ENCODE data around the gene EEF1G.
"Not testable (repeated sequence)": the region's sequence is repeated elsewhere in the genome, so short reads cannot be mapped to it uniquely, and the experiment has no call there.

Gene EEF1G

GRCh38 chr11:62556108-62556874, 17.4 kb downstream of the EEF1G start:
- DNase-seq (ENCODE audit: low read depth in 3 of 3, low spot score in 1 of 3), result peak; percentile 42 to 67 (median 64)

- DNase-seq (ENCODE audit: low read depth in 3 of 3, low spot score in 1 of 3), result peak in 1 of 3 donors; percentile 39
Measured at GRCh38 chr11:62555464-62556107, 18.1 kb downstream of the EEF1G start.

- DNase-seq (ENCODE audit: low read depth in 3 of 3, low spot score in 1 of 3), result no peak
Measured at GRCh38 chr11:62554387-62555167, 19.1 kb downstream of the EEF1G start.

- DNase-seq (ENCODE audit: low read depth in 3 of 3, low spot score in 1 of 3), result no peak
Measured at GRCh38 chr11:62553839-62554361, 19.8 kb downstream of the EEF1G start.

GRCh38 chr11:62553080-62553838, 20.4 kb downstream of the EEF1G start:
- no peak for DNase-seq (ENCODE audit: low read depth in 3 of 3, low spot score in 1 of 3)

GRCh38 chr11:62552485-62553079, 21.1 kb downstream of the EEF1G start:
- DNase-seq (ENCODE audit: low read depth in 3 of 3, low spot score in 1 of 3), result no peak

GRCh38 chr11:62550478-62550877, 23.2 kb downstream of the EEF1G start:
- not testable (repeated sequence) for DNase-seq (ENCODE audit: low read depth in 3 of 3, low spot score in 1 of 3)

- no peak for DNase-seq (ENCODE audit: low read depth in 3 of 3, low spot score in 1 of 3)
Measured at GRCh38 chr11:62548545-62549335, 25.0 kb downstream of the EEF1G start.

- DNase-seq (ENCODE audit: low read depth in 3 of 3, low spot score in 1 of 3), result no peak
Measured at GRCh38 chr11:62547691-62548281, 25.9 kb downstream of the EEF1G start.

GRCh38 chr11:62546929-62547625, 26.6 kb downstream of the EEF1G start:
- DNase-seq (ENCODE audit: low read depth in 3 of 3, low spot score in 1 of 3), result no peak

- peak in 1 of 3 donors; percentile 37 for DNase-seq (ENCODE audit: low read depth in 3 of 3, low spot score in 1 of 3)
Measured at GRCh38 chr11:62546244-62546928, 27.3 kb downstream of the EEF1G start, which contains the start of gene AHNAK. AHNAK (minus strand) TSS chr11:62546806; CDS start chr11:62536098, 10,708 bp downstream.

- DNase-seq (ENCODE audit: low read depth in 3 of 3, low spot score in 1 of 3), result peak in 1 of 3 donors; percentile 45
Measured at GRCh38 chr11:62545437-62546243, 28.1 kb downstream of the EEF1G start.

GRCh38 chr11:62544581-62545436, 28.9 kb downstream of the EEF1G start:
- no peak for DNase-seq (ENCODE audit: low read depth in 3 of 3, low spot score in 1 of 3)

GRCh38 chr11:62543680-62544444, 29.8 kb downstream of the EEF1G start:
- no peak for DNase-seq (ENCODE audit: low read depth in 3 of 3, low spot score in 1 of 3)
